Ectodermal cell (in vitro differentiated cells): ENCODE data around the gene GREB1.

Experiments used
- H3K27ac ChIP-seq: 2 replicates; pipeline ENCODE4 v1.7.0; 2013; ENCODE audit warnings: mild to moderate bottlenecking, low read depth, low read length; ENCODE audit not compliant: insufficient read depth, poor library complexity, severe bottlenecking
- H3K27me3 ChIP-seq: 2 replicates; pipeline ENCODE4 v1.7.0; 2013; ENCODE audit warnings: mild to moderate bottlenecking, low read length; ENCODE audit not compliant: insufficient read depth, control insufficient read depth, poor library complexity, severe bottlenecking
- H3K36me3 ChIP-seq: one replicate; pipeline ENCODE4 v1.7.0; 2013; ENCODE audit warnings: low read length; ENCODE audit not compliant: control insufficient read depth, insufficient read depth
- H3K4me1 ChIP-seq: one replicate; pipeline ENCODE4 v1.7.0; 2013; ENCODE audit warnings: low read length; ENCODE audit not compliant: control insufficient read depth, insufficient read depth
- H3K4me3 ChIP-seq: 2 replicates; pipeline ENCODE4 v1.7.0; 2013; ENCODE audit warnings: low read depth, low read length, control low read depth; ENCODE audit not compliant: insufficient read depth
- H3K9me3 ChIP-seq: 2 replicates; pipeline ENCODE4 v1.7.0; 2013; ENCODE audit warnings: mild to moderate bottlenecking, low read length, moderate library complexity; ENCODE audit not compliant: control insufficient read depth
- WGBS, 2 experiments: methylation state at CpG; one replicate each; pipeline ENCODE4 v1.1.7; 2013; ENCODE audit warnings: missing lambda C conversion rate in 2 of 2; 5-methylcytosine and 5-hydroxymethylcytosine counted together

Gene GREB1

GRCh38 chr2:11498543-11499034 lies 35.3 kb upstream of the GREB1 start:
- Histone ChIP-seq H3K9me3 (no peaks in the 10 kb centered on the region), H3K36me3 (peaks cover 3% of the 10 kb centered on the region), H3K27ac (peak overlapping the region; percentile 94), H3K27me3 (no peaks in the 10 kb centered on the region), H3K4me3 (peak overlapping the region; percentile 1), H3K4me1 (peaks cover 46% of the 10 kb centered on the region)
- 61 to 68% methylated on average over 9 of the region's 9 CpGs for WGBS, 2 experiments

GRCh38 chr2:11499081-11499743 lies 34.6 kb upstream of the GREB1 start:
- Histone ChIP-seq H3K27ac (peak overlapping the region; percentile 94), H3K4me3 (no peak overlapping the region), H3K4me1 (peaks cover 43% of the 10 kb centered on the region), H3K36me3 (peaks cover 3% of the 10 kb centered on the region), H3K9me3 (no peaks in the 10 kb centered on the region), H3K27me3 (no peaks in the 10 kb centered on the region)
- WGBS, 2 experiments: 3% methylated on average over 4 of the region's 4 CpGs

- H3K36me3 ChIP-seq: peaks cover 3% of the 10 kb centered on the region
- peaks cover 29% of the 10 kb centered on the region for H3K4me1 ChIP-seq
- WGBS, 2 experiments: 88 to 94% methylated on average over 5 of the region's 5 CpGs
- H3K27ac ChIP-seq: no peak overlapping the region
- H3K27me3 ChIP-seq: no peaks in the 10 kb centered on the region
- H3K9me3 ChIP-seq: no peaks in the 10 kb centered on the region
- no peak overlapping the region for H3K4me3 ChIP-seq
Measured at GRCh38 chr2:11500702-11501303, 33.0 kb upstream of the GREB1 start.

- H3K36me3 ChIP-seq: peaks cover 3% of the 10 kb centered on the region
- H3K27me3 ChIP-seq: no peaks in the 10 kb centered on the region
- H3K4me1 ChIP-seq: peaks cover 22% of the 10 kb centered on the region
- no peak overlapping the region for H3K27ac ChIP-seq
- no peak overlapping the region for H3K4me3 ChIP-seq
- H3K9me3 ChIP-seq: no peaks in the 10 kb centered on the region
- 92 to 93% methylated on average over 3 to 4 of the region's 4 CpGs for WGBS, 2 experiments
Measured at GRCh38 chr2:11502740-11503292, 31.0 kb upstream of the GREB1 start.

- 72 to 73% methylated on average over 8 of the region's 8 CpGs for whole genome bisulfite sequencing, 2 experiments
- Histone ChIP-seq H3K36me3 (peaks cover 3% of the 10 kb centered on the region), H3K27me3 (no peaks in the 10 kb centered on the region), H3K4me1 (peaks cover 16% of the 10 kb centered on the region), H3K27ac (no peak overlapping the region), H3K9me3 (peaks cover under 1% of the 10 kb centered on the region), H3K4me3 (no peak overlapping the region)
Measured at GRCh38 chr2:11503354-11503927, 30.4 kb upstream of the GREB1 start.

GRCh38 chr2:11505652-11506610 lies 27.9 kb upstream of the GREB1 start:
- Histone ChIP-seq H3K27me3 (no peaks in the 10 kb centered on the region), H3K27ac (no peak overlapping the region), H3K4me1 (no peaks in the 10 kb centered on the region), H3K4me3 (no peak overlapping the region), H3K9me3 (peaks cover 2% of the 10 kb centered on the region), H3K36me3 (peaks cover 3% of the 10 kb centered on the region)
- 96% methylated on average over 11 of the region's 11 CpGs for WGBS, 2 experiments

GRCh38 chr2:11506611-11506969 lies 27.3 kb upstream of the GREB1 start:
- Histone ChIP-seq H3K4me3 (no peak overlapping the region), H3K27me3 (no peaks in the 10 kb centered on the region), H3K27ac (no peak overlapping the region), H3K36me3 (peaks cover 3% of the 10 kb centered on the region), H3K9me3 (peaks cover 2% of the 10 kb centered on the region), H3K4me1 (peaks cover 4% of the 10 kb centered on the region)
- WGBS, 2 experiments: 50 to 61% methylated on average over 2 to 3 of the region's 3 CpGs

GRCh38 chr2:11507517-11507916 lies 26.3 kb upstream of the GREB1 start:
- H3K27ac ChIP-seq: no peak overlapping the region
- WGBS, 2 experiments: 94 to 96% methylated on average over 2 of the region's 2 CpGs

GRCh38 chr2:11508279-11508678 lies 25.6 kb upstream of the GREB1 start:
- WGBS, 2 experiments: 91 to 97% methylated on average over 8 of the region's 8 CpGs
- Histone ChIP-seq H3K4me1 (peaks cover 19% of the 10 kb centered on the region), H3K4me3 (no peak overlapping the region), H3K9me3 (peaks cover 2% of the 10 kb centered on the region), H3K27ac (no peak overlapping the region), H3K36me3 (no peaks in the 10 kb centered on the region), H3K27me3 (no peaks in the 10 kb centered on the region)

More at GRCh38 chr2:11507517-11507916, 26.3 kb upstream of the GREB1 start:
- H3K4me3 ChIP-seq: no peak overlapping the region
- peaks cover 3% of the 10 kb centered on the region for H3K36me3 ChIP-seq
- no peaks in the 10 kb centered on the region for H3K27me3 ChIP-seq
- peaks cover 11% of the 10 kb centered on the region for H3K4me1 ChIP-seq
- H3K9me3 ChIP-seq: peaks cover 2% of the 10 kb centered on the region
